HCT116 (cell line): ENCODE data around the gene UXS1. TPM values are rescaled to one million over a fixed set of nuclear protein-coding genes. Genes with fewer than 3 reads are reported as not detected.

Source experiments
- ATAC-seq: fragments of 200-7000 bp; cut with Tn5 transposase; 2 replicates; pipeline ENCODE4 v1.9.1; 2020; ENCODE audit warnings: mild to moderate bottlenecking, moderate library complexity
- BruUV-seq: library from RNA; stranded (reverse); fragments of 400-500 nt; replicated peaks from 2 replicates; lab custom pipeline; 2021; lab: Mats Ljungman, UMichigan
- CTCF ChIA-PET: fragments of 300-600 bp; sonication (Branson Sonifier 250); formaldehyde crosslinking; loops from one replicate; lab custom pipeline; 2021; ENCODE audit warnings: antibody characterized with exemption; lab: Charles Lee
- POLR2A ChIA-PET: fragments of 300-600, 350-600 bp; sonication (Branson Sonifier 250); formaldehyde crosslinking; loops from one replicate; lab custom pipeline; 2021; ENCODE audit warnings: antibody characterized with exemption; lab: Charles Lee
- RAD21 ChIA-PET, 2 experiments: fragments of 300-600 bp; sonication (Branson Sonifier 250); formaldehyde crosslinking; loops; one replicate each; lab custom pipeline; 2023; ENCODE audit warnings: low total read pairs in 2 of 2; ENCODE audit not compliant: uncharacterized antibody in 2 of 2, unreplicated experiment in 2 of 2, low non-redundant PET in 1 of 2; lab: Charles Lee
- DNase-seq: peaks from one replicate; pipeline ENCODE4 v3.0.0-alpha.2; 2010; ENCODE audit warnings: low read depth, low spot score
- H2AFZ ChIP-seq: fragments of 200-600 bp; shearing (Covaris generic), sonication (generic); 2 replicates; pipeline ENCODE4 v1.6.1; 2017; ENCODE audit warnings: low read depth, mixed run types, mixed read lengths, antibody characterized with exemption, low read length; ENCODE audit not compliant: poor library complexity, severe bottlenecking
- H3K27ac ChIP-seq: 2 replicates; pipeline ENCODE4 v1.5.1; 2012; ENCODE audit warnings: low read depth, low read length
- H3K27me3 ChIP-seq: fragments of 200-600 bp; sonication (generic); 2 replicates; pipeline ENCODE4 v1.6.1; 2016; ENCODE audit warnings: mixed run types, low read length, mixed read lengths; ENCODE audit not compliant: insufficient read depth
- H3K36me3 ChIP-seq, 2 experiments: fragments of 200-500 bp in 1 of 2; fragments of 200-600 bp in 1 of 2; sonication (Bioruptor generic) in 1 of 2; sonication (generic) in 1 of 2; 2 replicates each; pipeline versions ENCODE4 v1.5.1 to v1.6.1; 2014 to 2016; ENCODE audit warnings: low read length in 2 of 2, inconsistent platforms in 1 of 2, mixed read lengths in 1 of 2, mixed run types in 1 of 2; ENCODE audit not compliant: insufficient read depth in 2 of 2, control insufficient read depth in 1 of 2
- H3K4me1 ChIP-seq, 2 experiments: fragments of 200-600 bp in 1 of 2; sonication (generic) in 1 of 2; 2 replicates each; pipeline versions ENCODE4 v1.5.1 to v1.6.1; 2012 to 2017; ENCODE audit warnings: low read length in 2 of 2, inconsistent platforms in 1 of 2, mild to moderate bottlenecking in 1 of 2, mixed read lengths in 1 of 2, mixed run types in 1 of 2, moderate library complexity in 1 of 2; ENCODE audit not compliant: insufficient read depth in 2 of 2, control insufficient read depth in 1 of 2
- H3K4me2 ChIP-seq: fragments of 200-600 bp; sonication (generic); 2 replicates; pipeline ENCODE4 v1.6.1; 2017; ENCODE audit warnings: mixed run types, low read length, mixed read lengths
- H3K4me3 ChIP-seq, 2 experiments: fragments of 200-600 bp in 1 of 2; sonication (generic) in 1 of 2; replicated peaks in 1 of 2; 2 replicates each; pipeline ENCODE4 v1.5.1; 2011 to 2016; ENCODE audit warnings: low read length in 2 of 2, control low read depth in 1 of 2, low read depth in 1 of 2, mild to moderate bottlenecking in 1 of 2, mixed read lengths in 1 of 2, mixed run types in 1 of 2
- H3K79me2 ChIP-seq: fragments of 200-600 bp; sonication (generic); 2 replicates; pipeline ENCODE4 v1.6.1; 2017; ENCODE audit warnings: mild to moderate bottlenecking, mixed run types, low read length, moderate library complexity, mixed read lengths; ENCODE audit not compliant: insufficient read depth
- H3K9ac ChIP-seq: fragments of 200-600 bp; sonication (generic); 2 replicates; pipeline ENCODE4 v1.6.1; 2016; ENCODE audit warnings: low read length, mixed read lengths
- H3K9me2 ChIP-seq: fragments of 200-600 bp; sonication (generic), shearing (Covaris generic); 2 replicates; pipeline ENCODE4 v1.6.1; 2017; ENCODE audit warnings: mixed run types, mild to moderate bottlenecking, moderate library complexity; ENCODE audit not compliant: insufficient read depth
- H3K9me3 ChIP-seq, 2 experiments: fragments of 200-500 bp in 1 of 2; fragments of 200-600 bp in 1 of 2; sonication (Bioruptor generic) in 1 of 2; sonication (generic) in 1 of 2; 2 replicates each; pipeline ENCODE4 v1.6.1; 2014 to 2017; ENCODE audit warnings: low read length in 2 of 2, mixed read lengths in 2 of 2, inconsistent platforms in 1 of 2, low read depth in 1 of 2, mild to moderate bottlenecking in 1 of 2, mixed run types in 1 of 2, moderate library complexity in 1 of 2; ENCODE audit not compliant: control insufficient read depth in 1 of 2, insufficient read depth in 1 of 2
- H4K20me1 ChIP-seq: fragments of 200-600 bp; sonication (generic), shearing (Covaris generic); 2 replicates; pipeline ENCODE4 v1.6.1; 2017; ENCODE audit warnings: mixed run types, mild to moderate bottlenecking, moderate library complexity; ENCODE audit not compliant: insufficient read depth
- CEBPB ChIP-seq: IDR thresholded peaks from 2 replicates; pipeline ENCODE4 v1.6.1; 2012; ENCODE audit warnings: low read depth
- EZH2 ChIP-seq: fragments of 200-600 bp; sonication (generic); IDR thresholded peaks from 2 replicates; pipeline ENCODE4 v1.6.1; 2017; ENCODE audit warnings: antibody characterized with exemption, mixed run types
- FOSL1 ChIP-seq: IDR thresholded peaks from 2 replicates; pipeline ENCODE4 v1.6.1; 2012; ENCODE audit warnings: low read depth
- POLR2A ChIP-seq: IDR thresholded peaks from 2 replicates; pipeline ENCODE4 v1.7.0; 2011; ENCODE audit warnings: borderline replicate concordance; ENCODE audit not compliant: insufficient read depth, insufficient read length; ENCODE audit errors: extremely low read depth
- POLR2AphosphoS5 ChIP-seq: IDR thresholded peaks from 2 replicates; pipeline ENCODE4 v1.6.1; 2011; ENCODE audit warnings: mild to moderate bottlenecking, low read depth, low read length, moderate library complexity
- SRF ChIP-seq: IDR thresholded peaks from 2 replicates; pipeline ENCODE4 v1.6.1; 2012; ENCODE audit warnings: low read depth
- YY1 ChIP-seq: IDR thresholded peaks from 2 replicates; pipeline ENCODE4 v1.6.1; 2011; ENCODE audit warnings: low read length, low read depth, moderate library complexity, mild to moderate bottlenecking; ENCODE audit not compliant: insufficient replicate concordance; ENCODE audit errors: extremely low read depth
- ZFX ChIP-seq: fragments of 450-650 bp; IDR thresholded peaks from 2 replicates; pipeline ENCODE4 v1.6.1; 2017
- intact Hi-C: fragments of 100-400 bp; cut with micrococcal nuclease; formaldehyde crosslinking; loops from 2 replicates; pipeline ENCODE4 v1.10.0; 2022
- total RNA-seq: library from RNA; stranded (reverse); gene quantifications from one replicate; pipeline ENCODE4 v1.2.1, GENCODE V29; 2021; ENCODE audit not compliant: unreplicated experiment
- TF ChIP-seq, protein P1 (sequence below): IDR thresholded peaks from 2 replicates; pipeline ENCODE4 v1.6.1; 2012
- TF ChIP-seq, protein P2 (sequence below): IDR thresholded peaks from 2 replicates; pipeline ENCODE4 v1.6.1; 2012
- TF ChIP-seq, protein P3 (sequence below): IDR thresholded peaks from 2 replicates; pipeline ENCODE4 v1.6.1; 2012; ENCODE audit warnings: low read depth
- TF ChIP-seq, protein P4 (sequence below), 3 experiments: fragments of 200-600 bp in 1 of 3; sonication (generic) in 1 of 3; IDR thresholded peaks in 2 of 3; conservative IDR thresholded peaks in 1 of 3; 2 replicates each; pipeline ENCODE4 v1.5.1; 2012 to 2017; ENCODE audit warnings: low read depth in 2 of 3, low read length in 2 of 3, antibody characterized with exemption in 1 of 3, borderline replicate concordance in 1 of 3, control low read depth in 1 of 3, mild to moderate bottlenecking in 1 of 3, mixed read lengths in 1 of 3, mixed run types in 1 of 3, moderate library complexity in 1 of 3; ENCODE audit not compliant: insufficient read depth in 1 of 3

Gene UXS1
- total RNA-seq, 1 experiment from 2014 or later = 45.7 TPM

DNA sequence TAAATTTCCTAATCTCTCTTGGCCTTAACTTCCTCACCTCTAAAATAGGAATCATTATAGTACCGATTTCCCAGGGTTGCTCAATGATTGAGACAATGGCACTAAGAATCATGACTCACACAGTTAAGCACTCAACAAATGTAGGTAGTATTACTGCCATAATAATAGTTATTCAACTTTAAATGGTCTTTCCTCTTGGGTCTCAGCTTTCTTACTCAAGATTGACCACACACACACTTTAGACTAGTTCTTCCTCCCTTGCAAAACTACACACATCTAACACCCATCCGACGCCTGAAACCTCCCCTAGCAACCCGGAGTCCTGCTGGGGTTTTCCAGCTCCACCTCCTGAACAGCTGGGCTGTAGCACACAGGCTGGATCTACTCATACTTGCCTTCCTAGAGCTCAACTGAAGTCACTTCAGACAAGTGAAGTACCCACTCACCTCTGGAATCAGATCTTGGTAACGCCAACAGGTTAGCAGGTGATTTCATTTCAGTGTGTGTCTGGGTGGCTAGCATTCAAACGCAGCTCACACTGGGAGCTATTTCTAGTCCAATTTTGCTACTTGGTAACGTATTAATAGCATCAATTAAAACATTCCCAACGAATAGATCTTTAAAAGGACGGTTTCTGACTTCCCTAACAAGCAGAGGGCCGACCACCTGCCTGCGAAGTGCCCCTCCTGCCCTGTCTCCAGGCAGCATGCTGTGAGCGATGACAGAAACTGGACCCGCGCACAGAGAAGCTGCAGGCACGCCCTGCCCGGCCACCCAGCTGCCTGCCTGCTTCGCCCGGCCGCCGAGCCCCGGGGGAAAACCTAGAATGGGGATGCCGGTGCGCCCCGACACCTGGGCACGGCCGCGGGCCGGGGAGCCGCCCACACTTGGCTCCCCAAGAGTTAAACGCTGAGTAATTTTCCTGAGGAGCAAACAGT, 1.1 kb downstream of the UXS1 start:
- CTCF ChIA-PET = no interaction called here
- H3K9me2 ChIP-seq = no peaks in the 10 kb centered on the region
- TSS peak; percentile 53 for BruUV-seq
- no peaks in the 10 kb centered on the region for H3K36me3 ChIP-seq
- peak; percentile 70 for TF ChIP-seq CEBPB
- TF ChIP-seq, protein P1, sequence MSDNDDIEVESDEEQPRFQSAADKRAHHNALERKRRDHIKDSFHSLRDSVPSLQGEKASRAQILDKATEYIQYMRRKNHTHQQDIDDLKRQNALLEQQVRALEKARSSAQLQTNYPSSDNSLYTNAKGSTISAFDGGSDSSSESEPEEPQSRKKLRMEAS = peak; percentile 21; the same call in 1 of the 2 replicates
- no peak for TF ChIP-seq SRF
- TF ChIP-seq POLR2A = no peak
- TF ChIP-seq FOSL1 = 0 out of 2 replicates have a peak, but pooled peaks have one; percentile 10
- TF ChIP-seq, protein P2, sequence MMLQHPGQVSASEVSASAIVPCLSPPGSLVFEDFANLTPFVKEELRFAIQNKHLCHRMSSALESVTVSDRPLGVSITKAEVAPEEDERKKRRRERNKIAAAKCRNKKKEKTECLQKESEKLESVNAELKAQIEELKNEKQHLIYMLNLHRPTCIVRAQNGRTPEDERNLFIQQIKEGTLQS = no peak
- TF ChIP-seq, all 23 proteins: peak for 3
- peak overlapping the region; percentile 92 for H3K4me2 ChIP-seq
- ATAC-seq (peak; percentile 34; the same call in 1 of the 2 replicates), DNase-seq (peak; percentile 18)
- H3K79me2 ChIP-seq = peaks cover 54% of the 10 kb centered on the region
- peaks cover 4 to 17% of the 10 kb centered on the region in 2 experiments; a peak in 3 of 4 replicates for H3K4me1 ChIP-seq
- no peaks in the 10 kb centered on the region for H4K20me1 ChIP-seq
- intact Hi-C loops = loop anchor here (2.0 kb wide), 1 partner anchor 88 kb away; no protein-coding TSS in a partner anchor
- H3K27me3 ChIP-seq = no peaks in the 10 kb centered on the region
- H3K4me3 ChIP-seq = peak overlapping the region; percentile 72 to 89
- ChIA-PET POLR2A (interaction anchor here (1.0 kb wide), 1 partner anchor 390 kb away, joined by 3 read pairs; no protein-coding TSS in a partner anchor), RAD21 (no interaction called here)
- H3K9me3 ChIP-seq = no peaks in the 10 kb centered on the region
- peak overlapping the region; percentile 80; the same call in 1 of the 2 replicates for H3K27ac ChIP-seq
- H2AFZ ChIP-seq = no peak overlapping the region
- H3K9ac ChIP-seq = peak overlapping the region; percentile 82

DNA sequence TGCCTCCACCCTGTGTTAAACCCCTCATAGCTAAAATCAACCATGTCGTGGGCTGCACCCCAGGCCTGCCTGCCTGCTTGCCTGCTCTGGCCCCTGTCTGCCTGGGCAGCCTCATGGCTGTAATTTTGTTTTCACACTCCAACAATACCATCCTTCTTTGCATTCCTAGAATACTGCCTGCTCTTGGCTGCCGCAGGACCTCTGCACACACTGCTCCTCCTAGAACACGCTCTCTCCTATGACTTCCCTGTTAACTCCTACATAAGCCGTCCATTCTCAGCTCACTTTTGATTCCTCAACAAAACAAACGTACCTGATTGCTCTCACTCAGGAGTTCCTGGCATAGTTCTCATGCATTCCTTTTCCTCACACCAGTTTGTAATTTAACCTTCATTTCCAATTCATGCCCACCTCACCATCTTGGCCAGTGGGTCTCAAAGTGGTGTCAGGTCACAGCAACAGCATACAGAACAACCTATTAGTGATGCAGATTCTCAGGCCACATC, 2.5 kb downstream of the UXS1 start:
- ATAC-seq = no peak
- Histone ChIP-seq H3K9me2 (no peaks in the 10 kb centered on the region), H3K4me2 (no peak overlapping the region), H2AFZ (no peak overlapping the region), H3K27me3 (no peaks in the 10 kb centered on the region), H4K20me1 (no peaks in the 10 kb centered on the region), H3K4me1 (peaks cover 4 to 17% of the 10 kb centered on the region in 2 experiments; a peak in 3 of 4 replicates), H3K79me2 (peaks cover 67% of the 10 kb centered on the region), H3K9ac (no peak overlapping the region), H3K36me3 (no peaks in the 10 kb centered on the region), H3K9me3 (no peaks in the 10 kb centered on the region), H3K27ac (no peak overlapping the region), H3K4me3 (no peak overlapping the region)
- intact Hi-C loops = loop anchor here (2.0 kb wide), 1 partner anchor 87 kb away; no protein-coding TSS in a partner anchor
- BruUV-seq = no TSS peak
- ChIA-PET RAD21 (no interaction called here), POLR2A (no interaction called here), CTCF (no interaction called here)
- DNase-seq = no peak
- no peak for TF ChIP-seq ZFX
- TF ChIP-seq YY1 = no peak
- TF ChIP-seq, protein P3, sequence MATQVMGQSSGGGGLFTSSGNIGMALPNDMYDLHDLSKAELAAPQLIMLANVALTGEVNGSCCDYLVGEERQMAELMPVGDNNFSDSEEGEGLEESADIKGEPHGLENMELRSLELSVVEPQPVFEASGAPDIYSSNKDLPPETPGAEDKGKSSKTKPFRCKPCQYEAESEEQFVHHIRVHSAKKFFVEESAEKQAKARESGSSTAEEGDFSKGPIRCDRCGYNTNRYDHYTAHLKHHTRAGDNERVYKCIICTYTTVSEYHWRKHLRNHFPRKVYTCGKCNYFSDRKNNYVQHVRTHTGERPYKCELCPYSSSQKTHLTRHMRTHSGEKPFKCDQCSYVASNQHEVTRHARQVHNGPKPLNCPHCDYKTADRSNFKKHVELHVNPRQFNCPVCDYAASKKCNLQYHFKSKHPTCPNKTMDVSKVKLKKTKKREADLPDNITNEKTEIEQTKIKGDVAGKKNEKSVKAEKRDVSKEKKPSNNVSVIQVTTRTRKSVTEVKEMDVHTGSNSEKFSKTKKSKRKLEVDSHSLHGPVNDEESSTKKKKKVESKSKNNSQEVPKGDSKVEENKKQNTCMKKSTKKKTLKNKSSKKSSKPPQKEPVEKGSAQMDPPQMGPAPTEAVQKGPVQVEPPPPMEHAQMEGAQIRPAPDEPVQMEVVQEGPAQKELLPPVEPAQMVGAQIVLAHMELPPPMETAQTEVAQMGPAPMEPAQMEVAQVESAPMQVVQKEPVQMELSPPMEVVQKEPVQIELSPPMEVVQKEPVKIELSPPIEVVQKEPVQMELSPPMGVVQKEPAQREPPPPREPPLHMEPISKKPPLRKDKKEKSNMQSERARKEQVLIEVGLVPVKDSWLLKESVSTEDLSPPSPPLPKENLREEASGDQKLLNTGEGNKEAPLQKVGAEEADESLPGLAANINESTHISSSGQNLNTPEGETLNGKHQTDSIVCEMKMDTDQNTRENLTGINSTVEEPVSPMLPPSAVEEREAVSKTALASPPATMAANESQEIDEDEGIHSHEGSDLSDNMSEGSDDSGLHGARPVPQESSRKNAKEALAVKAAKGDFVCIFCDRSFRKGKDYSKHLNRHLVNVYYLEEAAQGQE = no peak
- TF ChIP-seq POLR2AphosphoS5 = no peak
- TF ChIP-seq, protein P4, sequence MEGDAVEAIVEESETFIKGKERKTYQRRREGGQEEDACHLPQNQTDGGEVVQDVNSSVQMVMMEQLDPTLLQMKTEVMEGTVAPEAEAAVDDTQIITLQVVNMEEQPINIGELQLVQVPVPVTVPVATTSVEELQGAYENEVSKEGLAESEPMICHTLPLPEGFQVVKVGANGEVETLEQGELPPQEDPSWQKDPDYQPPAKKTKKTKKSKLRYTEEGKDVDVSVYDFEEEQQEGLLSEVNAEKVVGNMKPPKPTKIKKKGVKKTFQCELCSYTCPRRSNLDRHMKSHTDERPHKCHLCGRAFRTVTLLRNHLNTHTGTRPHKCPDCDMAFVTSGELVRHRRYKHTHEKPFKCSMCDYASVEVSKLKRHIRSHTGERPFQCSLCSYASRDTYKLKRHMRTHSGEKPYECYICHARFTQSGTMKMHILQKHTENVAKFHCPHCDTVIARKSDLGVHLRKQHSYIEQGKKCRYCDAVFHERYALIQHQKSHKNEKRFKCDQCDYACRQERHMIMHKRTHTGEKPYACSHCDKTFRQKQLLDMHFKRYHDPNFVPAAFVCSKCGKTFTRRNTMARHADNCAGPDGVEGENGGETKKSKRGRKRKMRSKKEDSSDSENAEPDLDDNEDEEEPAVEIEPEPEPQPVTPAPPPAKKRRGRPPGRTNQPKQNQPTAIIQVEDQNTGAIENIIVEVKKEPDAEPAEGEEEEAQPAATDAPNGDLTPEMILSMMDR (IDR thresholded peaks at IDR 0.05 in 2 of 3, conservative IDR thresholded peaks at IDR 0.05 in 1 of 3; ENCODE audit: borderline replicate concordance in 1 of 3, insufficient read depth in 1 of 3, low read depth in 2 of 3, low read length in 2 of 3) = no peak
- TF ChIP-seq EZH2 = no peak
